OCI-LY3 (cell line): ENCODE results near the gene LMNA.
A peak's percentile ranks its signal among the peaks of the same experiment; 100 is the strongest.

Source experiments
- H2AFZ ChIP-seq: fragments of 200-600, 300-600 bp; shearing (Covaris generic); 2 replicates; pipeline ENCODE4 v1.6.0; 2014; ENCODE audit warnings: antibody characterized with exemption, low read depth, low read length
- H3K27ac ChIP-seq: fragments of 200-600, 300-600 bp; sonication (generic); 2 replicates; pipeline ENCODE4 v1.5.1; 2014; ENCODE audit warnings: mild to moderate bottlenecking, low read length, moderate library complexity, mixed read lengths
- H3K27me3 ChIP-seq: fragments of 200-600, 300-600 bp; sonication (generic); 2 replicates; pipeline ENCODE4 v1.6.1; 2014; ENCODE audit warnings: low read depth, low read length, mixed read lengths
- H3K36me3 ChIP-seq: fragments of 200-600, 300-600 bp; sonication (generic); replicated peaks from 2 replicates; pipeline ENCODE3; 2014; ENCODE audit warnings: low read depth, low read length, mixed read lengths
- H3K4me1 ChIP-seq: fragments of 300-600, 200-600 bp; sonication (generic); 2 replicates; pipeline ENCODE4 v1.6.1; 2014; ENCODE audit warnings: low read length, mixed read lengths
- H3K4me2 ChIP-seq: fragments of 200-600, 300-600 bp; sonication (generic); 2 replicates; pipeline ENCODE4 v1.6.1; 2014; ENCODE audit warnings: low read length, mixed read lengths
- H3K4me3 ChIP-seq: fragments of 300-600, 200-600 bp; sonication (generic); 2 replicates; pipeline ENCODE4 v1.5.1; 2014; ENCODE audit warnings: antibody characterized with exemption, mild to moderate bottlenecking, low read length, moderate library complexity
- H3K79me2 ChIP-seq: fragments of 300-600, 200-600 bp; shearing (Covaris generic); 2 replicates; pipeline ENCODE4 v1.6.1; 2014; ENCODE audit warnings: mild to moderate bottlenecking, low read length, mixed read lengths
- H3K9ac ChIP-seq: fragments of 300-600, 200-600 bp; shearing (Covaris generic); 2 replicates; pipeline ENCODE4 v1.6.0; 2014; ENCODE audit warnings: mild to moderate bottlenecking, low read length, moderate library complexity
- H3K9me3 ChIP-seq: fragments of 200-600, 300-600 bp; shearing (Covaris generic); 2 replicates; pipeline ENCODE4 v1.6.1; 2014; ENCODE audit warnings: low read length, mixed read lengths; ENCODE audit not compliant: insufficient read depth
- H4K20me1 ChIP-seq: fragments of 200-600, 300-600 bp; sonication (generic); 2 replicates; pipeline ENCODE4 v1.6.1; 2016; ENCODE audit warnings: low read length, mixed read lengths; ENCODE audit not compliant: insufficient read depth
- CTCF ChIP-seq: fragments of 200-600, 300-600 bp; sonication (generic); IDR thresholded peaks from 2 replicates; pipeline ENCODE4 v1.5.1; 2014; ENCODE audit warnings: antibody characterized with exemption, low read length, low read depth
- EZH2phosphoT487 ChIP-seq: fragments of 200-600 bp; shearing (Covaris generic); IDR thresholded peaks from 2 replicates; pipeline ENCODE4 v1.6.1; 2018; ENCODE audit warnings: antibody characterized with exemption, mixed run types, low read depth

The LMNA gene

GRCh38 chr1:156122086-156122485 is 7.6 kb downstream of the LMNA start:
- no peak overlapping the region for H3K9ac ChIP-seq
- TF ChIP-seq CTCF, result no peak
- TF ChIP-seq EZH2phosphoT487, result no peak
- no peak overlapping the region for H3K27ac ChIP-seq
- H3K4me1 ChIP-seq, result peaks cover 56% of the 10 kb centered on the region
- H4K20me1 ChIP-seq, result peaks cover 2% of the 10 kb centered on the region; the same call in 1 of the 2 replicates
- H2AFZ ChIP-seq, result no peak overlapping the region
- no peak overlapping the region for H3K4me3 ChIP-seq
- H3K27me3 ChIP-seq, result peaks cover 36% of the 10 kb centered on the region
- no peaks in the 10 kb centered on the region for H3K79me2 ChIP-seq
- no peaks in the 10 kb centered on the region for H3K9me3 ChIP-seq
- no peaks in the 10 kb centered on the region for H3K36me3 ChIP-seq
- no peak overlapping the region for H3K4me2 ChIP-seq

GRCh38 chr1:156122519-156123355 is 8.2 kb downstream of the LMNA start:
- H2AFZ ChIP-seq, result no peak overlapping the region
- peaks cover 37% of the 10 kb centered on the region for H3K27me3 ChIP-seq
- peaks cover 2% of the 10 kb centered on the region; the same call in 1 of the 2 replicates for H4K20me1 ChIP-seq
- peaks cover 63% of the 10 kb centered on the region for H3K4me1 ChIP-seq
- H3K79me2 ChIP-seq, result no peaks in the 10 kb centered on the region
- H3K9ac ChIP-seq, result no peak overlapping the region
- H3K27ac ChIP-seq, result no peak overlapping the region
- no peaks in the 10 kb centered on the region for H3K36me3 ChIP-seq
- H3K9me3 ChIP-seq, result no peaks in the 10 kb centered on the region
- 0 out of 2 replicates have a peak, but pooled peaks have one; percentile 25 for TF ChIP-seq CTCF
- TF ChIP-seq EZH2phosphoT487, result no peak
- no peak overlapping the region for H3K4me3 ChIP-seq
- no peak overlapping the region for H3K4me2 ChIP-seq

GRCh38 chr1:156123356-156124196 is 9.1 kb downstream of the LMNA start:
- H3K27me3 ChIP-seq, result peaks cover 43% of the 10 kb centered on the region
- H3K4me3 ChIP-seq, result no peak overlapping the region
- TF ChIP-seq CTCF (peak; percentile 29), EZH2phosphoT487 (no peak)
- H3K9me3 ChIP-seq, result no peaks in the 10 kb centered on the region
- no peaks in the 10 kb centered on the region for H3K36me3 ChIP-seq
- H3K79me2 ChIP-seq, result no peaks in the 10 kb centered on the region
- no peak overlapping the region; the same call in 1 of the 2 replicates for H2AFZ ChIP-seq
- peak overlapping the region; percentile 15 for H3K4me2 ChIP-seq
- H3K4me1 ChIP-seq, result peaks cover 71% of the 10 kb centered on the region
- no peak overlapping the region for H3K27ac ChIP-seq
- no peak overlapping the region for H3K9ac ChIP-seq
- H4K20me1 ChIP-seq, result peaks cover 2% of the 10 kb centered on the region; the same call in 1 of the 2 replicates
